Liver (tissue), 3 donors: Measurements from ENCODE around the gene TEX30.

Experiments
- ATF3 ChIP-seq: IDR thresholded peaks from 2 replicates; pipeline ENCODE4 v1.6.1; 2016; ENCODE audit warnings: antibody characterized with exemption
- CTCF ChIP-seq: fragments of 150-350 bp; IDR thresholded peaks from 2 replicates; pipeline ENCODE4 v1.5.1; 2017; ENCODE audit warnings: improper control_type of control experiment, low read depth, low read length; ENCODE audit not compliant: missing input control
- FOXA1 ChIP-seq: IDR thresholded peaks from 2 replicates; pipeline ENCODE4 v1.6.1; 2016; ENCODE audit warnings: antibody characterized with exemption
- HNF4A ChIP-seq, 2 donors: conservative IDR thresholded peaks; 2 replicates each; pipeline ENCODE4 v1.6.1; 2016; ENCODE audit warnings: antibody characterized with exemption in 2 of 2, mild to moderate bottlenecking in 2 of 2
- JUND ChIP-seq, 2 donors: IDR thresholded peaks; 2 replicates each; pipeline ENCODE4 v1.6.1; 2016; ENCODE audit warnings: antibody characterized with exemption in 2 of 2
- MAX ChIP-seq: IDR thresholded peaks from 2 replicates; pipeline ENCODE4 v1.6.1; 2016; ENCODE audit warnings: antibody characterized with exemption
- ZBTB33 ChIP-seq: IDR thresholded peaks from 2 replicates; pipeline ENCODE4 v1.6.1; 2016; ENCODE audit warnings: antibody characterized with exemption
- donor health status: healthy.
- donor health status: healthy.

DNA sequence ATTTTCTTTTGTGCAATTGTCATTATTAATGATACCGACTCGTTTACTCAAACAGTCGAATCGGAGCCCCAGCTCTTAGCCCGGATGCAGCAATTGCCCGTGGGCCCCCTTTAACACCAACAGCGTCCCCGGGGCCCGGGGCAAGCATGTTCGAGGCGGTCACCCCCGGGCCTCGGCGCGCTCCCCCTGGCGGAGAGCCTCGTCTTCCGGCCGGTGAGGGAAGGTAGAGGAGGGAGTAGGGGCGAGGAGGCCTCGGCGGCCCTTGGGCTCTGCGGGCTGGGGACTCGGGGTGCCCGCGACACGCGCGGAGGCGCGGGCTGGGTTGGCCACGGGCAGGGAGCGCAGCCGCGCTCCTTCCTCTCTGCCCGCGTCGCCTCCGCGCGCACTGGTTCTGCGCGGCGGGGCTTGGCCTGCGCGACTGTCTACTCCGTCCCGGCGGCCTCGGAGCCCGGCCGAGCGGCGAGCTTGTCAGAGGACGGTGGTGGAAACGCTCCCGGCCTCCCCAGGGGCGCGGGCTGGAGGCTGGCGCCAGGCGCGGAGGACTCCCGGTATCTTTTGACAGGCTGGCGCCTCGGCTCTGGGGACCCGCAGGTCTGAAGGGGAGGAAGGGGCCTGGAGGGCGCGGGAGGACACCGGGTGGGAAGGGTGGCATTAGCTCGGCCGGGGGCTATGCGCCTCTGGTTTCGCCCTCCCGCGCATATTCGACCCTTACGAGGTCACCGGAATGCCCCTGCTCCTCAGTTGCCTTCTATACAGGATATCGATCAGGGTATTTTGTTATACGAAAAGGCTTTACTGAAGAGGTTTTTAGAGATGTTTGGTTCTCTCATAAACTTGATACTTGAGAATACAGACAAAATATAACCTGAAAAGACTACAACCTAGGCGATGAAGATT is 26.8 kb upstream of the TEX30 start:
- TF ChIP-seq CTCF (peak; percentile 58), MAX (no peak), JUND (IDR thresholded peaks at IDR 0.05) (no peak), ATF3 (no peak), HNF4A (conservative IDR thresholded peaks at IDR 0.05) (no peak), FOXA1 (no peak), ZBTB33 (no peak)
